Measurements from ENCODE around the gene NLRP3. TPM values are rescaled to one million over a fixed set of nuclear protein-coding genes. Genes with fewer than 3 reads are reported as not detected.
A peak's percentile ranks its signal among the peaks of the same experiment; 100 is the strongest.
"Not testable (repeated sequence)": the region's sequence is repeated elsewhere in the genome, so short reads cannot be mapped to it uniquely, and the experiment has no call there.

Gene NLRP3
- total and polyA plus RNA-seq, 12 donors = 0.28 to 6.1 (median 0.78) TPM

- WGBS, 2 donors = 88 to 93% methylated on average over 5 of the region's 5 CpGs
Observed at GRCh38 chr1:247469141-247469535, 53.2 kb downstream of the NLRP3 start.

GRCh38 chr1:247470942-247471429 lies 55.0 kb downstream of the NLRP3 start:
- H3K27ac ChIP-seq; H3K4me1 ChIP-seq; H3K27me3 ChIP-seq; H3K4me3 ChIP-seq; intact Hi-C loops (cut with DNase I); ATAC-seq; DNase-seq; H3K36me3 ChIP-seq: not testable (repeated sequence)
- WGBS, 2 donors = 60 to 66% methylated on average over 16 of the region's 16 CpGs
- H3K9me3 ChIP-seq = peaks cover 0 to 14% (median 8%) of the 10 kb centered on the region in 11 donors

More at GRCh38 chr1:247469141-247469535, 53.2 kb downstream of the NLRP3 start:
- H3K36me3 ChIP-seq = no peaks in the 10 kb centered on the region
- DNase-seq = no peak
- intact Hi-C loops (cut with DNase I) = no loop called here
- no peaks in the 10 kb centered on the region for H3K27me3 ChIP-seq
- no peak for TF ChIP-seq CTCF (IDR thresholded peaks at IDR 0.05)
- H3K9me3 ChIP-seq = no peaks in the 10 kb centered on the region
- no peaks in the 10 kb centered on the region for H3K4me1 ChIP-seq
- no peak overlapping the region for H3K4me3 ChIP-seq
- ATAC-seq = no peak
- no peak overlapping the region for H3K27ac ChIP-seq

GRCh38 chr1:247471445-247472016 lies 55.6 kb downstream of the NLRP3 start:
- no peaks in the 10 kb centered on the region for H3K27me3 ChIP-seq
- intact Hi-C loops (cut with DNase I) = no loop called here
- peaks cover 0 to 15% (median 8%) of the 10 kb centered on the region in 11 donors for H3K9me3 ChIP-seq
- WGBS, 2 donors = 63 to 70% methylated on average over 12 of the region's 12 CpGs
- H3K4me3 ChIP-seq = no peak overlapping the region
- DNase-seq = peak in 1 of 2 donors; percentile 14
- no peaks in the 10 kb centered on the region for H3K36me3 ChIP-seq
- no peak overlapping the region for H3K27ac ChIP-seq
- ATAC-seq = no peak
- TF ChIP-seq CTCF (IDR thresholded peaks at IDR 0.05) = no peak
- H3K4me1 ChIP-seq = no peaks in the 10 kb centered on the region

GRCh38 chr1:247472035-247472434 lies 56.1 kb downstream of the NLRP3 start:
- H3K4me3 ChIP-seq = no peak overlapping the region
- H3K36me3 ChIP-seq = no peaks in the 10 kb centered on the region
- TF ChIP-seq CTCF (IDR thresholded peaks at IDR 0.05) = no peak
- no peaks in the 10 kb centered on the region for H3K4me1 ChIP-seq
- DNase-seq (no peak), ATAC-seq (no peak)
- 84 to 87% methylated on average over 1 of the region's 1 CpG for WGBS, 2 donors
- no peak overlapping the region for H3K27ac ChIP-seq
- intact Hi-C loops (cut with DNase I) = no loop called here
- H3K9me3 ChIP-seq = peaks cover 0 to 15% (median 8%) of the 10 kb centered on the region in 11 donors
- no peaks in the 10 kb centered on the region for H3K27me3 ChIP-seq

- H3K27me3 ChIP-seq = no peaks in the 10 kb centered on the region
- no peaks in the 10 kb centered on the region for H3K4me1 ChIP-seq
- whole genome bisulfite sequencing, 2 donors = 72 to 80% methylated on average over 3 of the region's 3 CpGs
- no peaks in the 10 kb centered on the region for H3K36me3 ChIP-seq
- no peak overlapping the region for H3K27ac ChIP-seq
- no peak for DNase-seq
- intact Hi-C loops (cut with DNase I) = no loop called here
- H3K4me3 ChIP-seq = no peak overlapping the region
- no peak for TF ChIP-seq CTCF (IDR thresholded peaks at IDR 0.05)
- no peak for ATAC-seq
- peaks cover 0 to 15% (median 8%) of the 10 kb centered on the region in 11 donors for H3K9me3 ChIP-seq
Observed at GRCh38 chr1:247474367-247474766, 58.4 kb downstream of the NLRP3 start.

All from heart right ventricle (tissue), 16 donors.